Activated CD4-positive, CD25-positive, alpha-beta regulatory T cell treated with anti-CD3 and anti-CD28 coated beads, Interleukin-2, amount 50 U/mL, for 72 hours (primary cell): ENCODE measurements around the gene CDCA3.
A peak's percentile ranks its signal among the peaks of the same experiment; 100 is the strongest.

Experiments used
- DNase-seq: peaks from one replicate; pipeline ENCODE4 v3.0.0; 2021

CDCA3 gene

GRCh38 chr12:6852651-6853354, 1.7 kb upstream of the CDCA3 start:
- DNase-seq, result peak; percentile 54

GRCh38 chr12:6851921-6852650, 1.0 kb upstream of the CDCA3 start, which contains the start of gene USP5:
Gene USP5, plus strand, starts transcription at chr12:6852150. Its CDS starts 30 bp downstream, at chr12:6852180.
- DNase-seq, result peak; percentile 96

- no peak for DNase-seq
Observed at GRCh38 chr12:6850796-6851152, 312 bp downstream of the CDCA3 start.

GRCh38 chr12:6849976-6850560, 1.0 kb downstream of the CDCA3 start:
- no peak for DNase-seq

GRCh38 chr12:6849427-6849826, 1.7 kb downstream of the CDCA3 start:
- no peak for DNase-seq

GRCh38 chr12:6847676-6848075, 3.4 kb downstream of the CDCA3 start:
- DNase-seq, result no peak

- DNase-seq, result no peak
Observed at GRCh38 chr12:6846316-6846869, 4.7 kb downstream of the CDCA3 start.

GRCh38 chr12:6845395-6845794, 5.7 kb downstream of the CDCA3 start:
- no peak for DNase-seq

- no peak for DNase-seq
Observed at GRCh38 chr12:6843118-6843902, 7.8 kb downstream of the CDCA3 start.

- DNase-seq, result no peak
Observed at GRCh38 chr12:6842075-6842474, 9.0 kb downstream of the CDCA3 start.

- no peak for DNase-seq
Observed at GRCh38 chr12:6840761-6841515, 10.1 kb downstream of the CDCA3 start, which contains the start of gene GNB3. Gene GNB3, plus strand, starts transcription at chr12:6840925. Its CDS starts 363 bp downstream, at chr12:6841288.

- no peak for DNase-seq
Observed at GRCh38 chr12:6840330-6840729, 10.8 kb downstream of the CDCA3 start.

GRCh38 chr12:6839482-6840201, 11.4 kb downstream of the CDCA3 start:
- no peak for DNase-seq

- DNase-seq, result no peak
Observed at GRCh38 chr12:6838854-6839253, 12.2 kb downstream of the CDCA3 start.

GRCh38 chr12:6837370-6838060, 13.6 kb downstream of the CDCA3 start:
- no peak for DNase-seq

- DNase-seq, result no peak
Observed at GRCh38 chr12:6836851-6837250, 14.2 kb downstream of the CDCA3 start.

- DNase-seq, result no peak
Observed at GRCh38 chr12:6834873-6835272, 16.2 kb downstream of the CDCA3 start.

- DNase-seq, result no peak
Observed at GRCh38 chr12:6834254-6834653, 16.8 kb downstream of the CDCA3 start.

- no peak for DNase-seq
Observed at GRCh38 chr12:6833189-6833890, 17.7 kb downstream of the CDCA3 start.

GRCh38 chr12:6832125-6832524, 19.0 kb downstream of the CDCA3 start:
- no peak for DNase-seq
